ENCODE results near the gene FOXA3. TPM values are rescaled to one million over a fixed set of nuclear protein-coding genes. Genes with fewer than 3 reads are reported as not detected.

The FOXA3 gene
- total RNA-seq, 1 experiment from 2014 or later: 15.3 TPM

GRCh38 chr19:45908956-45909355 lies 44.8 kb downstream of the FOXA3 start:
- Histone ChIP-seq H3K4me3 (ENCODE audit: low read depth, low read length) (no peak overlapping the region), H3K27me3 (replicated peaks; ENCODE audit: control insufficient read depth, insufficient read depth, low read length) (no peaks in the 10 kb centered on the region), H3K4me1 (peaks cover 14% of the 10 kb centered on the region), H3K9me3 (no peaks in the 10 kb centered on the region), H3K36me3 (ENCODE audit: control insufficient read depth, insufficient read depth, low read length) (no peaks in the 10 kb centered on the region)
- no peaks in the 10 kb centered on the region for H3K27me3 Mint-ChIP-seq (ENCODE audit: insufficient read depth, unreplicated experiment)
- CTCF ChIA-PET: interaction anchor here (0.6 kb wide), 1 partner anchor 103 kb away, joined by 3 read pairs; no protein-coding TSS in a partner anchor
- H3K27ac Mint-ChIP-seq (ENCODE audit: unreplicated experiment): no peak overlapping the region
- POLR2A ChIA-PET: no interaction called here
- H3K4me3 Mint-ChIP-seq (ENCODE audit: unreplicated experiment): no peak overlapping the region
- intact Hi-C loops (cut with micrococcal nuclease; ENCODE audit: unreplicated experiment): no loop called here
- H3K4me1 Mint-ChIP-seq (ENCODE audit: low read depth, unreplicated experiment): peaks cover 11% of the 10 kb centered on the region
- BruUV-seq (replicated peaks): no TSS peak
- peaks cover 7% of the 10 kb centered on the region for H3K36me3 Mint-ChIP-seq (ENCODE audit: insufficient read depth, unreplicated experiment)
- no peak for TF ChIP-seq CTCF (IDR thresholded peaks at IDR 0.05; ENCODE audit: insufficient read depth in 1 of 2, low read depth in 1 of 2, low read length in 1 of 2, severe bottlenecking in 1 of 2, unreplicated experiment in 1 of 2)
- no peak for DNase-seq
- no peaks in the 10 kb centered on the region for H3K9me3 Mint-ChIP-seq (ENCODE audit: unreplicated experiment)

GRCh38 chr19:45911291-45911690 lies 47.2 kb downstream of the FOXA3 start:
- ChIA-PET CTCF (interaction anchor here (0.9 kb wide), 1 partner anchor 49 kb away, joined by 4 read pairs; no protein-coding TSS in a partner anchor), POLR2A (interaction anchor here (0.7 kb wide), 1 partner anchor 141 kb away, joined by 3 read pairs; no protein-coding TSS in a partner anchor)
- H3K4me1 ChIP-seq: peaks cover 14% of the 10 kb centered on the region
- H3K36me3 ChIP-seq (ENCODE audit: control insufficient read depth, insufficient read depth, low read length): no peaks in the 10 kb centered on the region
- no peak for TF ChIP-seq CTCF (IDR thresholded peaks at IDR 0.05; ENCODE audit: insufficient read depth in 1 of 2, low read depth in 1 of 2, low read length in 1 of 2, severe bottlenecking in 1 of 2, unreplicated experiment in 1 of 2)
- no peaks in the 10 kb centered on the region for H3K27me3 ChIP-seq (replicated peaks; ENCODE audit: control insufficient read depth, insufficient read depth, low read length)
- Mint-ChIP-seq H3K27me3 (ENCODE audit: insufficient read depth, unreplicated experiment) (no peaks in the 10 kb centered on the region), H3K4me1 (ENCODE audit: low read depth, unreplicated experiment) (peaks cover 11% of the 10 kb centered on the region), H3K4me3 (ENCODE audit: unreplicated experiment) (no peak overlapping the region), H3K36me3 (ENCODE audit: insufficient read depth, unreplicated experiment) (peaks cover 9% of the 10 kb centered on the region), H3K9me3 (ENCODE audit: unreplicated experiment) (no peaks in the 10 kb centered on the region), H3K27ac (ENCODE audit: unreplicated experiment) (peak overlapping the region; percentile 80)
- no peak overlapping the region for H3K4me3 ChIP-seq (ENCODE audit: low read depth, low read length)
- intact Hi-C loops (cut with micrococcal nuclease; ENCODE audit: unreplicated experiment): loop anchor here (1.0 kb wide), 1 partner anchor 9 kb away; the partner anchor contains the start of gene MYPOP
- BruUV-seq (replicated peaks): no TSS peak
- H3K9me3 ChIP-seq: no peaks in the 10 kb centered on the region
- peak; percentile 81 to 90 for DNase-seq

GRCh38 chr19:45913874-45914830 lies 50.0 kb downstream of the FOXA3 start, which contains the start of gene NANOS2:
TSS of gene NANOS2 (minus strand) at chr19:45914778. CDS start at chr19:45914693, 85 bp downstream.
- TF ChIP-seq CTCF (IDR thresholded peaks at IDR 0.05; ENCODE audit: insufficient read depth in 1 of 2, low read depth in 1 of 2, low read length in 1 of 2, severe bottlenecking in 1 of 2, unreplicated experiment in 1 of 2): no peak
- DNase-seq: peak; percentile 36 to 55
- ChIA-PET CTCF (interaction anchor here (0.5 kb wide), 1 partner anchor 46 kb away, joined by 3 read pairs; no protein-coding TSS in a partner anchor), POLR2A (no interaction called here)
- no TSS peak for BruUV-seq (replicated peaks)
- H3K9me3 ChIP-seq: no peaks in the 10 kb centered on the region
- H3K27ac Mint-ChIP-seq (ENCODE audit: unreplicated experiment): no peak within 1 kb of the TSS
- no peaks in the 10 kb centered on the region for H3K9me3 Mint-ChIP-seq (ENCODE audit: unreplicated experiment)
- H3K4me1 Mint-ChIP-seq (ENCODE audit: low read depth, unreplicated experiment): peaks cover 11% of the 10 kb centered on the region
- no peaks in the 10 kb centered on the region for H3K27me3 Mint-ChIP-seq (ENCODE audit: insufficient read depth, unreplicated experiment)
- no peak within 1 kb of the TSS for H3K4me3 ChIP-seq (ENCODE audit: low read depth, low read length)
- intact Hi-C loops (cut with micrococcal nuclease; ENCODE audit: unreplicated experiment): no loop called here
- no peak within 1 kb of the TSS for H3K4me3 Mint-ChIP-seq (ENCODE audit: unreplicated experiment)
- peaks cover 14% of the 10 kb centered on the region for H3K4me1 ChIP-seq
- H3K36me3 ChIP-seq (ENCODE audit: control insufficient read depth, insufficient read depth, low read length): no peaks in the 10 kb centered on the region
- H3K36me3 Mint-ChIP-seq (ENCODE audit: insufficient read depth, unreplicated experiment): peaks cover 13% of the 10 kb centered on the region
- H3K27me3 ChIP-seq (replicated peaks; ENCODE audit: control insufficient read depth, insufficient read depth, low read length): no peaks in the 10 kb centered on the region
